ENCODE data around the gene VAMP2. TPM values are rescaled to one million over a fixed set of nuclear protein-coding genes. Genes with fewer than 3 reads are reported as not detected.

The VAMP2 gene
- total and polyA plus RNA-seq, 9 of the 15 experiments (the other 6 are each of a cell fraction or from before 2014, with no cell fraction given): 2.3 to 31.8 (median 6.0) TPM

DNA sequence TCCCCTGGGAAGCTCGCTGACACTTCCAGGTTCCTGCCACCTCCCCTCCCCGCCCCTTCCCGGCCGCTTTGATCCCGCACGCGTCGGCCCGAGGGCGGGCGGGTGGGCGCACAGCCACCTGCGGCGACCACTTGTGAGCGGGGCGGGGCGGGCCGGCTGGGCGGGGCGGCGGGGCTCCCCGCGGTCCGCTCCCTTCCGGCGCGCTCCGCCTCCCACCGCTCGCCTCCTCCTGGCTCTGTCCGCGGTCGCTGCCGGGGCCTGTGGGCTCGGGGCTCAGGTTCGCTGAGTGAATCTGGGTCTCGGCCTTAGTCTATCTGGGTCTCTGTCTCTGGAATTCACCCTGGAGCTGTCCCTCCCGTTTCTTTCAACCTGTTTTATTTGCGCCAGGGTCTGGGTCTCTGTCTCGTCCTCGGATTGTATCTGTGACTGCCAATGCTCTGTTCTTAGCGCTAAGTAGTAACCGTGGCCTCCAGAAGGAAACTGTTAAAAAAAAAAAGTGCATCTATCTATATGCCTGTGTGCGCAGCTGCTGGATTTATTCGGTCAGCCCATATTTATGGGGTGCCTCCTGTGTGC is 36.2 kb downstream of the VAMP2 start (continued):
- TF ChIP-seq, protein P1, sequence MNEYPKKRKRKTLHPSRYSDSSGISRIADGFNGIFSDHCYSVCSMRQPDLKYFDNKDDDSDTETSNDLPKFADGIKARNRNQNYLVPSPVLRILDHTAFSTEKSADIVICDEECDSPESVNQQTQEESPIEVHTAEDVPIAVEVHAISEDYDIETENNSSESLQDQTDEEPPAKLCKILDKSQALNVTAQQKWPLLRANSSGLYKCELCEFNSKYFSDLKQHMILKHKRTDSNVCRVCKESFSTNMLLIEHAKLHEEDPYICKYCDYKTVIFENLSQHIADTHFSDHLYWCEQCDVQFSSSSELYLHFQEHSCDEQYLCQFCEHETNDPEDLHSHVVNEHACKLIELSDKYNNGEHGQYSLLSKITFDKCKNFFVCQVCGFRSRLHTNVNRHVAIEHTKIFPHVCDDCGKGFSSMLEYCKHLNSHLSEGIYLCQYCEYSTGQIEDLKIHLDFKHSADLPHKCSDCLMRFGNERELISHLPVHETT (CRISPR knock-in tag; conservative IDR thresholded peaks at IDR 0.05 in 1 of 2, IDR thresholded peaks at IDR 0.05 in 1 of 2): 0 out of 4 replicates have a peak, but pooled peaks of 1 of the 2 experiments have one; percentile 35
- TF ChIP-seq ZC3H4 (CRISPR knock-in tag; IDR thresholded peaks at IDR 0.05; ENCODE audit: borderline replicate concordance) (no peak), PHF21A (IDR thresholded peaks at IDR 0.05; ENCODE audit: borderline replicate concordance, low read depth) (no peak), JUND (IDR thresholded peaks at IDR 0.05; ENCODE audit: borderline replicate concordance, low read depth, low read length) (no peak), JUND (tag; IDR thresholded peaks at IDR 0.05; ENCODE audit: borderline replicate concordance, low read depth, low read length) (no peak), NONO (IDR thresholded peaks at IDR 0.05; ENCODE audit: low read depth in 2 of 2, low read length in 1 of 2) (no peak), ILF3 (IDR thresholded peaks at IDR 0.05; ENCODE audit: borderline replicate concordance) (no peak), HNRNPK (IDR thresholded peaks at IDR 0.05; ENCODE audit: low read depth, low read length, poor library complexity, severe bottlenecking) (no peak), EGR1 (conservative IDR thresholded peaks at IDR 0.05) (no peak), SMAD2 (IDR thresholded peaks at IDR 0.05; ENCODE audit: low read depth, low read length) (no peak), ZNF140 (CRISPR knock-in tag; IDR thresholded peaks at IDR 0.05) (no peak)
- TF ChIP-seq, protein P2, sequence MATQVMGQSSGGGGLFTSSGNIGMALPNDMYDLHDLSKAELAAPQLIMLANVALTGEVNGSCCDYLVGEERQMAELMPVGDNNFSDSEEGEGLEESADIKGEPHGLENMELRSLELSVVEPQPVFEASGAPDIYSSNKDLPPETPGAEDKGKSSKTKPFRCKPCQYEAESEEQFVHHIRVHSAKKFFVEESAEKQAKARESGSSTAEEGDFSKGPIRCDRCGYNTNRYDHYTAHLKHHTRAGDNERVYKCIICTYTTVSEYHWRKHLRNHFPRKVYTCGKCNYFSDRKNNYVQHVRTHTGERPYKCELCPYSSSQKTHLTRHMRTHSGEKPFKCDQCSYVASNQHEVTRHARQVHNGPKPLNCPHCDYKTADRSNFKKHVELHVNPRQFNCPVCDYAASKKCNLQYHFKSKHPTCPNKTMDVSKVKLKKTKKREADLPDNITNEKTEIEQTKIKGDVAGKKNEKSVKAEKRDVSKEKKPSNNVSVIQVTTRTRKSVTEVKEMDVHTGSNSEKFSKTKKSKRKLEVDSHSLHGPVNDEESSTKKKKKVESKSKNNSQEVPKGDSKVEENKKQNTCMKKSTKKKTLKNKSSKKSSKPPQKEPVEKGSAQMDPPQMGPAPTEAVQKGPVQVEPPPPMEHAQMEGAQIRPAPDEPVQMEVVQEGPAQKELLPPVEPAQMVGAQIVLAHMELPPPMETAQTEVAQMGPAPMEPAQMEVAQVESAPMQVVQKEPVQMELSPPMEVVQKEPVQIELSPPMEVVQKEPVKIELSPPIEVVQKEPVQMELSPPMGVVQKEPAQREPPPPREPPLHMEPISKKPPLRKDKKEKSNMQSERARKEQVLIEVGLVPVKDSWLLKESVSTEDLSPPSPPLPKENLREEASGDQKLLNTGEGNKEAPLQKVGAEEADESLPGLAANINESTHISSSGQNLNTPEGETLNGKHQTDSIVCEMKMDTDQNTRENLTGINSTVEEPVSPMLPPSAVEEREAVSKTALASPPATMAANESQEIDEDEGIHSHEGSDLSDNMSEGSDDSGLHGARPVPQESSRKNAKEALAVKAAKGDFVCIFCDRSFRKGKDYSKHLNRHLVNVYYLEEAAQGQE (IDR thresholded peaks at IDR 0.05; ENCODE audit: borderline replicate concordance): peak; percentile 45; the same call in 1 of the 2 replicates
- TF ChIP-seq, protein P2 (CRISPR knock-in tag; IDR thresholded peaks at IDR 0.05; ENCODE audit: low read depth): no peak
- TF ChIP-seq, protein P3, sequence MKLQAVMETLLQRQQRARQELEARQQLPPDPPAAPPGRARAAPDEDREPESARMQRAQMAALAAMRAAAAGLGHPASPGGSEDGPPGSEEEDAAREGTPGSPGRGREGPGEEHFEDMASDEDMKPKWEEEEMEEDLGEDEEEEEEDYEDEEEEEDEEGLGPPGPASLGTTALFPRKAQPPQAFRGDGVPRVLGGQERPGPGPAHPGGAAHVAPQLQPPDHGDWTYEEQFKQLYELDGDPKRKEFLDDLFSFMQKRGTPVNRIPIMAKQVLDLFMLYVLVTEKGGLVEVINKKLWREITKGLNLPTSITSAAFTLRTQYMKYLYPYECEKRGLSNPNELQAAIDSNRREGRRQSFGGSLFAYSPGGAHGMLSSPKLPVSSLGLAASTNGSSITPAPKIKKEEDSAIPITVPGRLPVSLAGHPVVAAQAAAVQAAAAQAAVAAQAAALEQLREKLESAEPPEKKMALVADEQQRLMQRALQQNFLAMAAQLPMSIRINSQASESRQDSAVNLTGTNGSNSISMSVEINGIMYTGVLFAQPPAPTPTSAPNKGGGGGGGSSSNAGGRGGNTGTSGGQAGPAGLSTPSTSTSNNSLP (IDR thresholded peaks at IDR 0.05; ENCODE audit: borderline replicate concordance, low read depth, low read length): no peak
- TF ChIP-seq, protein P4, sequence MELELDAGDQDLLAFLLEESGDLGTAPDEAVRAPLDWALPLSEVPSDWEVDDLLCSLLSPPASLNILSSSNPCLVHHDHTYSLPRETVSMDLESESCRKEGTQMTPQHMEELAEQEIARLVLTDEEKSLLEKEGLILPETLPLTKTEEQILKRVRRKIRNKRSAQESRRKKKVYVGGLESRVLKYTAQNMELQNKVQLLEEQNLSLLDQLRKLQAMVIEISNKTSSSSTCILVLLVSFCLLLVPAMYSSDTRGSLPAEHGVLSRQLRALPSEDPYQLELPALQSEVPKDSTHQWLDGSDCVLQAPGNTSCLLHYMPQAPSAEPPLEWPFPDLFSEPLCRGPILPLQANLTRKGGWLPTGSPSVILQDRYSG (tag; conservative IDR thresholded peaks at IDR 0.05; ENCODE audit: low read depth): no peak
